ENCODE data around the gene PDE5A. TPM values are rescaled to one million over a fixed set of nuclear protein-coding genes. Genes with fewer than 3 reads are reported as not detected.
"Not testable (repeated sequence)": the region's sequence is repeated elsewhere in the genome, so short reads cannot be mapped to it uniquely, and the experiment has no call there.

Gene PDE5A
- total and polyA plus RNA-seq, 2 experiments from 2014 or later, result 9.7 to 35.8 TPM

- 40% methylated on average over 1 of the region's 1 CpG for WGBS (ENCODE audit: low lambda C conversion rate, missing lambda C conversion rate)
- TF ChIP-seq, protein P1, sequence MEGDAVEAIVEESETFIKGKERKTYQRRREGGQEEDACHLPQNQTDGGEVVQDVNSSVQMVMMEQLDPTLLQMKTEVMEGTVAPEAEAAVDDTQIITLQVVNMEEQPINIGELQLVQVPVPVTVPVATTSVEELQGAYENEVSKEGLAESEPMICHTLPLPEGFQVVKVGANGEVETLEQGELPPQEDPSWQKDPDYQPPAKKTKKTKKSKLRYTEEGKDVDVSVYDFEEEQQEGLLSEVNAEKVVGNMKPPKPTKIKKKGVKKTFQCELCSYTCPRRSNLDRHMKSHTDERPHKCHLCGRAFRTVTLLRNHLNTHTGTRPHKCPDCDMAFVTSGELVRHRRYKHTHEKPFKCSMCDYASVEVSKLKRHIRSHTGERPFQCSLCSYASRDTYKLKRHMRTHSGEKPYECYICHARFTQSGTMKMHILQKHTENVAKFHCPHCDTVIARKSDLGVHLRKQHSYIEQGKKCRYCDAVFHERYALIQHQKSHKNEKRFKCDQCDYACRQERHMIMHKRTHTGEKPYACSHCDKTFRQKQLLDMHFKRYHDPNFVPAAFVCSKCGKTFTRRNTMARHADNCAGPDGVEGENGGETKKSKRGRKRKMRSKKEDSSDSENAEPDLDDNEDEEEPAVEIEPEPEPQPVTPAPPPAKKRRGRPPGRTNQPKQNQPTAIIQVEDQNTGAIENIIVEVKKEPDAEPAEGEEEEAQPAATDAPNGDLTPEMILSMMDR (IDR thresholded peaks at IDR 0.05; ENCODE audit: poor library complexity), result no peak
- TF ChIP-seq EZH2 (IDR thresholded peaks at IDR 0.05; ENCODE audit: borderline replicate concordance) (no peak), EZH2phosphoT487 (IDR thresholded peaks at IDR 0.05; ENCODE audit: low read depth, severe bottlenecking, unreplicated experiment) (no peak)
- no peak for DNase-seq (ENCODE audit: low spot score)
- Histone ChIP-seq H3K27me3 (no peaks in the 10 kb centered on the region), H4K20me1 (ENCODE audit: insufficient read depth, poor library complexity, severe bottlenecking) (no peaks in the 10 kb centered on the region), H2AFZ (no peak overlapping the region), H3K79me2 (no peaks in the 10 kb centered on the region), H3K27ac (no peak overlapping the region), H3K4me2 (no peak overlapping the region), H3K9me2 (replicated peaks; ENCODE audit: insufficient read depth) (no peaks in the 10 kb centered on the region), H3K4me3 (no peak overlapping the region), H3K9me3 (ENCODE audit: low read depth) (no peaks in the 10 kb centered on the region), H3K4me1 (ENCODE audit: insufficient read depth) (no peaks in the 10 kb centered on the region), H3K36me3 (replicated peaks; ENCODE audit: insufficient read depth, low read depth) (no peaks in the 10 kb centered on the region)
Measured at GRCh38 chr4:119638359-119638758, 9.8 kb upstream of the PDE5A start.

DNA sequence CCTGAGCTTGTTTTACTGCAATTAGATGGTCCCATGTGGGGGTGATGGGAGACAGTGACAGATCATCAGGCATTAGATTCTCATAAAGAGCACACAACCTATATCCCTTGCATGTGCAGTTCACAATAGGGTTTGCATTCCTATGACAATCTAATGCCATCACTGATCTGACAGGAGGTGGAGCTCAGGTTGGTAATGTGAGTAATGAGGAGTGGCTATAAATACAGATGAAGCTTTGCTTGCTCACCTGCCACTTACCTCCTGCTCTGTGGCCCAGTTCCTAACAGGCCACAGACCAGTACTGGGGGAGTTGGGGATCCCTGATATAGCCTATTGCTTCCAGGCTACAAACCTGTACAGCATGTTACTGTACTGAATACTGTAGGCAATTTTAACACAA is 8.2 kb upstream of the PDE5A start:
- not testable (repeated sequence) for H3K79me2 ChIP-seq; H3K9me3 ChIP-seq (ENCODE audit: low read depth); H3K4me1 ChIP-seq (ENCODE audit: insufficient read depth); DNase-seq (ENCODE audit: low spot score); H3K4me3 ChIP-seq; H3K27ac ChIP-seq; H4K20me1 ChIP-seq (ENCODE audit: insufficient read depth, poor library complexity, severe bottlenecking); H3K36me3 ChIP-seq (replicated peaks; ENCODE audit: insufficient read depth, low read depth); H3K4me2 ChIP-seq; H3K27me3 ChIP-seq; H2AFZ ChIP-seq; H3K9me2 ChIP-seq (replicated peaks; ENCODE audit: insufficient read depth)

DNA sequence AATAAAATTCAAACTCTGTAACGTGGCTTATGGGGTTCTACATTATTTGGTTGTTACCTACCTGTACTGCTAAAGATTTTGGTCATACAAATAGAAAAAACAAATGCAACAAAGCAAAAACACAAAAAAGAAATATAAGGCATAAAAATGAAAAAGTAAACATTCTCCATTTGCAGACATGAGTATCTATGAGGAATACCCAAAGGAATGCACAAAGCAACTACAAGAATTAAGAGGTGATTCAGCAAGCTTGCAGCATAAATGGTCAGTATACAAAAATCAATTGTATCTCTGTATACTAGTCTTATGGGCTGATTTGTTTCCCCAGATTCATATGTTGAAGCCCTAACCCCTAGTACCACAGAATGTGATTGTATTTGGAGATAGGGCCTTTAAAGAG is 3.6 kb upstream of the PDE5A start:
- Histone ChIP-seq H3K36me3 (replicated peaks; ENCODE audit: insufficient read depth, low read depth) (no peaks in the 10 kb centered on the region), H4K20me1 (ENCODE audit: insufficient read depth, poor library complexity, severe bottlenecking) (no peaks in the 10 kb centered on the region), H3K79me2 (no peaks in the 10 kb centered on the region), H3K4me1 (ENCODE audit: insufficient read depth) (no peaks in the 10 kb centered on the region), H3K4me2 (no peak overlapping the region), H3K4me3 (no peak overlapping the region), H2AFZ (no peak overlapping the region), H3K27ac (no peak overlapping the region), H3K9me3 (ENCODE audit: low read depth) (no peaks in the 10 kb centered on the region), H3K27me3 (no peaks in the 10 kb centered on the region), H3K9me2 (replicated peaks; ENCODE audit: insufficient read depth) (no peaks in the 10 kb centered on the region)
- TF ChIP-seq EZH2phosphoT487 (IDR thresholded peaks at IDR 0.05; ENCODE audit: low read depth, severe bottlenecking, unreplicated experiment) (no peak), EZH2 (IDR thresholded peaks at IDR 0.05; ENCODE audit: borderline replicate concordance) (no peak)
- TF ChIP-seq, protein P1 (IDR thresholded peaks at IDR 0.05; ENCODE audit: poor library complexity), result no peak
- DNase-seq (ENCODE audit: low spot score), result no peak
- 90% methylated on average over 1 of the region's 1 CpG for WGBS (ENCODE audit: low lambda C conversion rate, missing lambda C conversion rate)

GRCh38 chr4:119629142-119629471 is 503 bp upstream of the PDE5A start:
- Histone ChIP-seq H3K79me2 (peaks cover 25% of the 10 kb centered on the region), H3K9me3 (ENCODE audit: low read depth) (no peaks in the 10 kb centered on the region), H3K4me2 (peak overlapping the region; percentile 88), H2AFZ (peak overlapping the region; percentile 58), H3K9me2 (replicated peaks; ENCODE audit: insufficient read depth) (no peaks in the 10 kb centered on the region), H4K20me1 (ENCODE audit: insufficient read depth, poor library complexity, severe bottlenecking) (peaks cover 4% of the 10 kb centered on the region), H3K4me3 (peak overlapping the region; percentile 56), H3K36me3 (replicated peaks; ENCODE audit: insufficient read depth, low read depth) (no peaks in the 10 kb centered on the region), H3K27ac (peak overlapping the region; percentile 87), H3K4me1 (ENCODE audit: insufficient read depth) (no peaks in the 10 kb centered on the region), H3K27me3 (no peaks in the 10 kb centered on the region)
- TF ChIP-seq EZH2phosphoT487 (IDR thresholded peaks at IDR 0.05; ENCODE audit: low read depth, severe bottlenecking, unreplicated experiment), result no peak
- TF ChIP-seq EZH2 (IDR thresholded peaks at IDR 0.05; ENCODE audit: borderline replicate concordance), result no peak
- no peak for DNase-seq (ENCODE audit: low spot score)
- 2% methylated on average over 12 of the region's 12 CpGs for WGBS (ENCODE audit: low lambda C conversion rate, missing lambda C conversion rate)
